GM23338 (cell line): ENCODE measurements around the gene ADAD2. TPM values are rescaled to one million over a fixed set of nuclear protein-coding genes. Genes with fewer than 3 reads are reported as not detected.

Experiments
- ATAC-seq: fragments of 200-7000 bp; cut with Tn5 transposase; 3 replicates; pipeline ENCODE4 v1.9.1; 2020
- DNase-seq: peaks from one replicate; pipeline ENCODE4 v3.0.0-alpha.2; 2015; ENCODE audit warnings: low spot score
- H2AFZ ChIP-seq: fragments of 200-600 bp; sonication (generic); 2 replicates; pipeline ENCODE4 v1.8.0; 2016; ENCODE audit warnings: antibody characterized with exemption, mild to moderate bottlenecking, moderate library complexity
- H3F3A ChIP-seq: fragments of 200-600 bp; sonication (generic); replicated peaks from 2 replicates; pipeline ENCODE4 v1.8.0; 2017; ENCODE audit warnings: antibody characterized with exemption, mixed run types, low read depth
- H3K27ac ChIP-seq: fragments of 200-600 bp; sonication (generic); 2 replicates; pipeline ENCODE4 v1.6.1; 2016; ENCODE audit warnings: low read depth
- H3K27me3 ChIP-seq: fragments of 200-600 bp; sonication (generic); 2 replicates; pipeline ENCODE4 v1.8.0; 2016; ENCODE audit warnings: mild to moderate bottlenecking, mixed run types, moderate library complexity; ENCODE audit not compliant: insufficient read depth
- H3K36me3 ChIP-seq: fragments of 200-600 bp; sonication (generic); 2 replicates; pipeline ENCODE4 v1.8.0; 2016; ENCODE audit warnings: mild to moderate bottlenecking; ENCODE audit not compliant: insufficient read depth
- H3K4me1 ChIP-seq: fragments of 200-600 bp; sonication (generic); 2 replicates; pipeline ENCODE4 v1.8.0; 2016; ENCODE audit warnings: mild to moderate bottlenecking, moderate library complexity; ENCODE audit not compliant: insufficient read depth
- H3K4me2 ChIP-seq: fragments of 200-600 bp; sonication (generic); 2 replicates; pipeline ENCODE4 v1.7.1; 2017; ENCODE audit warnings: mixed run types
- H3K4me3 ChIP-seq: fragments of 200-600 bp; sonication (generic); 2 replicates; pipeline ENCODE4 v1.6.1; 2016; ENCODE audit warnings: mixed run types
- H3K79me2 ChIP-seq: fragments of 200-600 bp; sonication (generic); replicated peaks from 2 replicates; pipeline ENCODE4 v1.8.0; 2017; ENCODE audit warnings: mild to moderate bottlenecking; ENCODE audit not compliant: insufficient read depth
- H3K9me2 ChIP-seq: fragments of 200-600 bp; sonication (generic); 2 replicates; pipeline ENCODE4 v1.8.0; 2017; ENCODE audit not compliant: insufficient read depth
- H4K20me1 ChIP-seq: fragments of 200-600 bp; sonication (generic); replicated peaks from 2 replicates; pipeline ENCODE4 v1.8.0; 2017; ENCODE audit warnings: mild to moderate bottlenecking; ENCODE audit not compliant: insufficient read depth
- H3K27ac Mint-ChIP-seq: 2 replicates; pipeline ENCODE4 v1.8.0; 2020; ENCODE audit warnings: inconsistent platforms, mild to moderate bottlenecking, moderate library complexity, mixed read lengths
- H3K27me3 Mint-ChIP-seq: 3 replicates; pipeline ENCODE4 v1.8.0; 2022; ENCODE audit warnings: low read depth, mild to moderate bottlenecking, moderate library complexity, mixed read lengths, inconsistent platforms; ENCODE audit not compliant: insufficient read depth, poor library complexity
- H3K36me3 Mint-ChIP-seq: 3 replicates; pipeline ENCODE4 v1.8.0; 2021; ENCODE audit warnings: low read depth, mild to moderate bottlenecking, inconsistent platforms, moderate library complexity, mixed read lengths
- H3K4me1 Mint-ChIP-seq: 3 replicates; pipeline ENCODE4 v1.8.0; 2020; ENCODE audit warnings: mild to moderate bottlenecking, inconsistent platforms, mixed read lengths
- H3K4me3 Mint-ChIP-seq: 3 replicates; pipeline ENCODE4 v1.8.0; 2021; ENCODE audit warnings: moderate library complexity, mild to moderate bottlenecking, inconsistent platforms, mixed read lengths
- H3K9me3 Mint-ChIP-seq: 3 replicates; pipeline ENCODE4 v1.8.0; 2020; ENCODE audit warnings: moderate library complexity, mild to moderate bottlenecking, inconsistent platforms, mixed read lengths
- CREB1 ChIP-seq: fragments of 250-450 bp; sonication (Bioruptor Pico); IDR thresholded peaks from 2 replicates; pipeline ENCODE4 v1.5.0; 2020; ENCODE audit warnings: low read depth, mild to moderate bottlenecking, moderate library complexity
- EZH2 ChIP-seq: fragments of 200-600 bp; sonication (generic); IDR thresholded peaks from one replicate; pipeline ENCODE4 v1.8.0; 2017; ENCODE audit warnings: antibody characterized with exemption, mild to moderate bottlenecking, low read depth; ENCODE audit not compliant: unreplicated experiment
- EZH2phosphoT487 ChIP-seq: fragments of 200-600 bp; sonication (generic); IDR thresholded peaks from one replicate; pipeline ENCODE4 v1.8.1; 2018; ENCODE audit warnings: antibody characterized with exemption; ENCODE audit not compliant: unreplicated experiment
- JUNB ChIP-seq: IDR thresholded peaks from one replicate; pipeline ENCODE4 v1.6.1; 2016; ENCODE audit warnings: antibody characterized with exemption; ENCODE audit not compliant: unreplicated experiment
- NANOG ChIP-seq: IDR thresholded peaks from 2 replicates; pipeline ENCODE4 v1.6.1; 2016; ENCODE audit warnings: antibody characterized with exemption, borderline replicate concordance
- POLR2AphosphoS5 ChIP-seq: IDR thresholded peaks from 2 replicates; pipeline ENCODE4 v1.6.1; 2016; ENCODE audit warnings: antibody characterized with exemption, low read depth
- STAT1 ChIP-seq: IDR thresholded peaks from one replicate; pipeline ENCODE4 v1.6.1; 2016; ENCODE audit warnings: antibody characterized with exemption; ENCODE audit not compliant: unreplicated experiment
- ZNF114 ChIP-seq: fragments of 250-450 bp; sonication (Bioruptor Pico); IDR thresholded peaks from 2 replicates; pipeline ENCODE4 v1.5.0; 2020; ENCODE audit warnings: mild to moderate bottlenecking, moderate library complexity
- ZNF331 ChIP-seq: fragments of 250-450 bp; sonication (Bioruptor Pico); IDR thresholded peaks from 2 replicates; pipeline ENCODE4 v1.5.0; 2020; ENCODE audit warnings: low read depth, mild to moderate bottlenecking, moderate library complexity
- polyA plus RNA-seq: library from polyadenylated mRNA; unstranded; fragments of >200 nt; fragmentation: Nextera tagmentation; extraction: Ambion mirVana; gene quantifications from 2 replicates; pipeline ENCODE4 v1.2.1, GENCODE V29; 2016
- total RNA-seq: library from RNA; depleted of rRNA; stranded (reverse); fragments of >200 nt; shearing (Covaris generic); gene quantifications from 2 replicates; pipeline ENCODE4 v1.2.3, GENCODE V29; 2014
- TF ChIP-seq, protein P1 (sequence below): IDR thresholded peaks from 2 replicates; pipeline ENCODE4 v1.6.1; 2016; ENCODE audit warnings: antibody characterized with exemption
- TF ChIP-seq, protein P2 (sequence below): fragments of 250-450 bp; sonication (Bioruptor Pico); IDR thresholded peaks from 2 replicates; pipeline ENCODE4 v1.5.0; 2020; ENCODE audit warnings: mild to moderate bottlenecking, moderate library complexity
- TF ChIP-seq, protein P3 (sequence below): IDR thresholded peaks from one replicate; pipeline ENCODE4 v1.6.1; 2018; ENCODE audit warnings: antibody characterized with exemption; ENCODE audit not compliant: unreplicated experiment
- TF ChIP-seq, protein P4 (sequence below), 2 experiments: fragments of 200-600 bp in 1 of 2; sonication (generic) in 1 of 2; conservative IDR thresholded peaks; 2 replicates each; pipeline versions ENCODE4 v1.5.1 to v1.6.1; 2016 to 2017; ENCODE audit warnings: antibody characterized with exemption in 2 of 2, low read depth in 2 of 2, mild to moderate bottlenecking in 2 of 2, moderate library complexity in 1 of 2

ADAD2 gene
- total and polyA plus RNA-seq, 2 experiments from 2014 or later: 1.6 to 4.5 TPM

DNA sequence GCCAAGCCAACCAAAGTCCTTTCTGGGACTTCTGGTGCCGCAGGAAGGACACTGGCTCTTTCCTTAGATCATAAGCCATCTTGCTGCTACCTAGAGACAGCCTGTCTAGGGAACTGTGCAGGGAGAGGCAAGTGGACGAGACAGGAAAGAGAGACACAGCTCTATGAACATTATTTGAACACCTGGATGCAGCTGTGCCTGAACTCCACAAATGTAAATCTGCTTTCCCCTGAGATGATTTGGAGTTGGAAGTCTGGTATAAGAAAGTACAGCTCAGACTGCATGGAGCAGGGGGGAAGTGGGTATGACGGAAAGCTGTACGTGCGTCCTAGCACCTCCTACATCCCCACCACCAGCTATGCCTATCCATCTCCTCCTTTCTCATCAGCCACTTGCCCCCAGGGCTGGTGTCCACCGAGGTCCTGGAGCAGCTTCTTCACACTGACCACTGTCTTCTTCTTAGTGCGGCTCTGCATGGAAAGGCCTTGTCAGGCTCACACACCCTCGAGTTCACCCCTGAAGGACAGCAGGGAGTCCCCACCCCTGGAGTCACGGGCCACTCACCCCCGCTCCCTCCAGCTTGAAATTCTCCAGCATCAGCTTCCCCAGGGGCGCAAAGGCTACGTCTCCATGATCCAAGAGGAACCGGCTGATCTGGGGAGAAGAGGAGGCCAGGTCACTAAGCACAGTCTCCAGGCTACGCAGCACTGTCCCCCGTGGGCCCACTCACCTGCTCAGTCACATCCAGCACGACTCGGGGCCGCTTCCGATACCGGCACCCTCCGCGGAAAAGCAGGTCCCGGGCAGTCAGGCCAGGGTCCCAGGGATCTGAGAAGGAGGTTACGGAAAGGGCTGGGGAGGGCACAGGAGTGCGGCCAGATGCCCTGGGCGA lies 8.0 kb upstream of the ADAD2 start:
- peaks cover 31% of the 10 kb centered on the region for H3K79me2 ChIP-seq
- H3K27me3 Mint-ChIP-seq: peaks cover 6% of the 10 kb centered on the region
- H3K27ac ChIP-seq: no peak overlapping the region
- no peak overlapping the region for H3K4me2 ChIP-seq
- DNase-seq (no peak), ATAC-seq (no peak)
- no peak overlapping the region for H3K4me3 ChIP-seq
- no peaks in the 10 kb centered on the region; the same call in 1 of the 2 replicates for H3K36me3 ChIP-seq
- H3K4me1 Mint-ChIP-seq: peaks cover 7% of the 10 kb centered on the region; the same call in 2 of the 3 replicates
- no peaks in the 10 kb centered on the region for H3F3A ChIP-seq
- no peak overlapping the region for H2AFZ ChIP-seq
- no peak overlapping the region for H3K27ac Mint-ChIP-seq
- H3K9me2 ChIP-seq: no peaks in the 10 kb centered on the region
- no peak overlapping the region for H3K4me3 Mint-ChIP-seq
- peaks cover 44% of the 10 kb centered on the region for H3K36me3 Mint-ChIP-seq
- H3K27me3 ChIP-seq: no peaks in the 10 kb centered on the region
- no peak for TF ChIP-seq NANOG
- TF ChIP-seq EZH2: no peak
- TF ChIP-seq JUNB: no peak
- no peak for TF ChIP-seq STAT1
- TF ChIP-seq, protein P1, sequence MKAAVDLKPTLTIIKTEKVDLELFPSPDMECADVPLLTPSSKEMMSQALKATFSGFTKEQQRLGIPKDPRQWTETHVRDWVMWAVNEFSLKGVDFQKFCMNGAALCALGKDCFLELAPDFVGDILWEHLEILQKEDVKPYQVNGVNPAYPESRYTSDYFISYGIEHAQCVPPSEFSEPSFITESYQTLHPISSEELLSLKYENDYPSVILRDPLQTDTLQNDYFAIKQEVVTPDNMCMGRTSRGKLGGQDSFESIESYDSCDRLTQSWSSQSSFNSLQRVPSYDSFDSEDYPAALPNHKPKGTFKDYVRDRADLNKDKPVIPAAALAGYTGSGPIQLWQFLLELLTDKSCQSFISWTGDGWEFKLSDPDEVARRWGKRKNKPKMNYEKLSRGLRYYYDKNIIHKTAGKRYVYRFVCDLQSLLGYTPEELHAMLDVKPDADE: no peak
- TF ChIP-seq, protein P2, sequence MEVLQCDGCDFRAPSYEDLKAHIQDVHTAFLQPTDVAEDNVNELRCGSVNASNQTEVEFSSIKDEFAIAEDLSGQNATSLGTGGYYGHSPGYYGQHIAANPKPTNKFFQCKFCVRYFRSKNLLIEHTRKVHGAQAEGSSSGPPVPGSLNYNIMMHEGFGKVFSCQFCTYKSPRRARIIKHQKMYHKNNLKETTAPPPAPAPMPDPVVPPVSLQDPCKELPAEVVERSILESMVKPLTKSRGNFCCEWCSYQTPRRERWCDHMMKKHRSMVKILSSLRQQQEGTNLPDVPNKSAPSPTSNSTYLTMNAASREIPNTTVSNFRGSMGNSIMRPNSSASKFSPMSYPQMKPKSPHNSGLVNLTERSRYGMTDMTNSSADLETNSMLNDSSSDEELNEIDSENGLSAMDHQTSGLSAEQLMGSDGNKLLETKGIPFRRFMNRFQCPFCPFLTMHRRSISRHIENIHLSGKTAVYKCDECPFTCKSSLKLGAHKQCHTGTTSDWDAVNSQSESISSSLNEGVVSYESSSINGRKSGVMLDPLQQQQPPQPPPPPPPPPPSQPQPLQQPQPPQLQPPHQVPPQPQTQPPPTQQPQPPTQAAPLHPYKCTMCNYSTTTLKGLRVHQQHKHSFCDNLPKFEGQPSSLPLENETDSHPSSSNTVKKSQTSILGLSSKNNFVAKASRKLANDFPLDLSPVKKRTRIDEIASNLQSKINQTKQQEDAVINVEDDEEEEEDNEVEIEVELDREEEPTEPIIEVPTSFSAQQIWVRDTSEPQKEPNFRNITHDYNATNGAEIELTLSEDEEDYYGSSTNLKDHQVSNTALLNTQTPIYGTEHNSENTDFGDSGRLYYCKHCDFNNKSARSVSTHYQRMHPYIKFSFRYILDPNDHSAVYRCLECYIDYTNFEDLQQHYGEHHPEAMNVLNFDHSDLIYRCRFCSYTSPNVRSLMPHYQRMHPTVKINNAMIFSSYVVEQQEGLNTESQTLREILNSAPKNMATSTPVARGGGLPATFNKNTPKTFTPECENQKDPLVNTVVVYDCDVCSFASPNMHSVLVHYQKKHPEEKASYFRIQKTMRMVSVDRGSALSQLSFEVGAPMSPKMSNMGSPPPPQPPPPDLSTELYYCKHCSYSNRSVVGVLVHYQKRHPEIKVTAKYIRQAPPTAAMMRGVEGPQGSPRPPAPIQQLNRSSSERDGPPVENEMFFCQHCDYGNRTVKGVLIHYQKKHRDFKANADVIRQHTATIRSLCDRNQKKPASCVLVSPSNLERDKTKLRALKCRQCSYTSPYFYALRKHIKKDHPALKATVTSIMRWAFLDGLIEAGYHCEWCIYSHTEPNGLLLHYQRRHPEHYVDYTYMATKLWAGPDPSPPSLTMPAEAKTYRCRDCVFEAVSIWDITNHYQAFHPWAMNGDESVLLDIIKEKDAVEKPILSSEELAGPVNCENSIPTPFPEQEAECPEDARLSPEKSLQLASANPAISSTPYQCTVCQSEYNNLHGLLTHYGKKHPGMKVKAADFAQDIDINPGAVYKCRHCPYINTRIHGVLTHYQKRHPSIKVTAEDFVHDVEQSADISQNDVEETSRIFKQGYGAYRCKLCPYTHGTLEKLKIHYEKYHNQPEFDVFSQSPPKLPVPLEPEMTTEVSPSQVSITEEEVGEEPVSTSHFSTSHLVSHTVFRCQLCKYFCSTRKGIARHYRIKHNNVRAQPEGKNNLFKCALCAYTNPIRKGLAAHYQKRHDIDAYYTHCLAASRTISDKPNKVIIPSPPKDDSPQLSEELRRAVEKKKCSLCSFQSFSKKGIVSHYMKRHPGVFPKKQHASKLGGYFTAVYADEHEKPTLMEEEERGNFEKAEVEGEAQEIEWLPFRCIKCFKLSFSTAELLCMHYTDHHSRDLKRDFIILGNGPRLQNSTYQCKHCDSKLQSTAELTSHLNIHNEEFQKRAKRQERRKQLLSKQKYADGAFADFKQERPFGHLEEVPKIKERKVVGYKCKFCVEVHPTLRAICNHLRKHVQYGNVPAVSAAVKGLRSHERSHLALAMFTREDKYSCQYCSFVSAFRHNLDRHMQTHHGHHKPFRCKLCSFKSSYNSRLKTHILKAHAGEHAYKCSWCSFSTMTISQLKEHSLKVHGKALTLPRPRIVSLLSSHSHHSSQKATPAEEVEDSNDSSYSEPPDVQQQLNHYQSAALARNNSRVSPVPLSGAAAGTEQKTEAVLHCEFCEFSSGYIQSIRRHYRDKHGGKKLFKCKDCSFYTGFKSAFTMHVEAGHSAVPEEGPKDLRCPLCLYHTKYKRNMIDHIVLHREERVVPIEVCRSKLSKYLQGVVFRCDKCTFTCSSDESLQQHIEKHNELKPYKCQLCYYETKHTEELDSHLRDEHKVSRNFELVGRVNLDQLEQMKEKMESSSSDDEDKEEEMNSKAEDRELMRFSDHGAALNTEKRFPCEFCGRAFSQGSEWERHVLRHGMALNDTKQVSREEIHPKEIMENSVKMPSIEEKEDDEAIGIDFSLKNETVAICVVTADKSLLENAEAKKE (CRISPR knock-in tag): no peak
- TF ChIP-seq ZNF331 (CRISPR knock-in tag): no peak
- no peak for TF ChIP-seq CREB1 (CRISPR knock-in tag)
- TF ChIP-seq, protein P3, sequence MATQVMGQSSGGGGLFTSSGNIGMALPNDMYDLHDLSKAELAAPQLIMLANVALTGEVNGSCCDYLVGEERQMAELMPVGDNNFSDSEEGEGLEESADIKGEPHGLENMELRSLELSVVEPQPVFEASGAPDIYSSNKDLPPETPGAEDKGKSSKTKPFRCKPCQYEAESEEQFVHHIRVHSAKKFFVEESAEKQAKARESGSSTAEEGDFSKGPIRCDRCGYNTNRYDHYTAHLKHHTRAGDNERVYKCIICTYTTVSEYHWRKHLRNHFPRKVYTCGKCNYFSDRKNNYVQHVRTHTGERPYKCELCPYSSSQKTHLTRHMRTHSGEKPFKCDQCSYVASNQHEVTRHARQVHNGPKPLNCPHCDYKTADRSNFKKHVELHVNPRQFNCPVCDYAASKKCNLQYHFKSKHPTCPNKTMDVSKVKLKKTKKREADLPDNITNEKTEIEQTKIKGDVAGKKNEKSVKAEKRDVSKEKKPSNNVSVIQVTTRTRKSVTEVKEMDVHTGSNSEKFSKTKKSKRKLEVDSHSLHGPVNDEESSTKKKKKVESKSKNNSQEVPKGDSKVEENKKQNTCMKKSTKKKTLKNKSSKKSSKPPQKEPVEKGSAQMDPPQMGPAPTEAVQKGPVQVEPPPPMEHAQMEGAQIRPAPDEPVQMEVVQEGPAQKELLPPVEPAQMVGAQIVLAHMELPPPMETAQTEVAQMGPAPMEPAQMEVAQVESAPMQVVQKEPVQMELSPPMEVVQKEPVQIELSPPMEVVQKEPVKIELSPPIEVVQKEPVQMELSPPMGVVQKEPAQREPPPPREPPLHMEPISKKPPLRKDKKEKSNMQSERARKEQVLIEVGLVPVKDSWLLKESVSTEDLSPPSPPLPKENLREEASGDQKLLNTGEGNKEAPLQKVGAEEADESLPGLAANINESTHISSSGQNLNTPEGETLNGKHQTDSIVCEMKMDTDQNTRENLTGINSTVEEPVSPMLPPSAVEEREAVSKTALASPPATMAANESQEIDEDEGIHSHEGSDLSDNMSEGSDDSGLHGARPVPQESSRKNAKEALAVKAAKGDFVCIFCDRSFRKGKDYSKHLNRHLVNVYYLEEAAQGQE: no peak
- TF ChIP-seq, protein P4, sequence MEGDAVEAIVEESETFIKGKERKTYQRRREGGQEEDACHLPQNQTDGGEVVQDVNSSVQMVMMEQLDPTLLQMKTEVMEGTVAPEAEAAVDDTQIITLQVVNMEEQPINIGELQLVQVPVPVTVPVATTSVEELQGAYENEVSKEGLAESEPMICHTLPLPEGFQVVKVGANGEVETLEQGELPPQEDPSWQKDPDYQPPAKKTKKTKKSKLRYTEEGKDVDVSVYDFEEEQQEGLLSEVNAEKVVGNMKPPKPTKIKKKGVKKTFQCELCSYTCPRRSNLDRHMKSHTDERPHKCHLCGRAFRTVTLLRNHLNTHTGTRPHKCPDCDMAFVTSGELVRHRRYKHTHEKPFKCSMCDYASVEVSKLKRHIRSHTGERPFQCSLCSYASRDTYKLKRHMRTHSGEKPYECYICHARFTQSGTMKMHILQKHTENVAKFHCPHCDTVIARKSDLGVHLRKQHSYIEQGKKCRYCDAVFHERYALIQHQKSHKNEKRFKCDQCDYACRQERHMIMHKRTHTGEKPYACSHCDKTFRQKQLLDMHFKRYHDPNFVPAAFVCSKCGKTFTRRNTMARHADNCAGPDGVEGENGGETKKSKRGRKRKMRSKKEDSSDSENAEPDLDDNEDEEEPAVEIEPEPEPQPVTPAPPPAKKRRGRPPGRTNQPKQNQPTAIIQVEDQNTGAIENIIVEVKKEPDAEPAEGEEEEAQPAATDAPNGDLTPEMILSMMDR (conservative IDR thresholded peaks at IDR 0.05; ENCODE audit: low read depth in 2 of 2): no peak
- TF ChIP-seq EZH2phosphoT487: no peak
- TF ChIP-seq ZNF114: no peak
- TF ChIP-seq POLR2AphosphoS5: no peak
- no peaks in the 10 kb centered on the region for H3K9me3 Mint-ChIP-seq
- H3K4me1 ChIP-seq: 0 out of 2 replicates have a peak, but pooled peaks cover 6% of the 10 kb centered on the region
- 0 out of 2 replicates have a peak, but pooled peaks cover 4% of the 10 kb centered on the region for H4K20me1 ChIP-seq
